Breast epithelium (tissue), 3 donors: ENCODE results near the gene ABCA3.

ENCODE experiments used
- CTCF ChIP-seq, 3 donors: fragments of 450-650 bp; IDR thresholded peaks; one replicate each; pipeline ENCODE4 v1.5.1; 2016 to 2017; ENCODE audit warnings: antibody characterized with exemption in 3 of 3, mild to moderate bottlenecking in 3 of 3, moderate library complexity in 3 of 3
- POLR2A ChIP-seq: fragments of 450-650 bp; IDR thresholded peaks from one replicate; pipeline ENCODE4 v1.6.1; 2016; ENCODE audit warnings: antibody characterized with exemption, mild to moderate bottlenecking, moderate library complexity
- POLR2AphosphoS5 ChIP-seq, 3 donors: sonication (generic); formaldehyde crosslinking; IDR thresholded peaks; one replicate each; pipeline ENCODE4 v1.6.1; 2017; ENCODE audit warnings: antibody characterized with exemption in 3 of 3

- TF ChIP-seq CTCF (IDR thresholded peaks at IDR 0.05) (no peak), POLR2AphosphoS5 (IDR thresholded peaks at IDR 0.05) (no peak), POLR2A (no peak)
Observed at GRCh38 chr16:2278956-2279800, 61.4 kb downstream of the ABCA3 start.
